Brain microvascular endothelial cell (primary cell): ENCODE data around the gene DOK1.

Experiments used
- DNase-seq: peaks from one replicate; pipeline ENCODE4 v3.0.0-alpha.2; 2020
- H3K27ac ChIP-seq: fragments of 250-450 bp; sonication (Bioruptor Pico); 2 replicates; pipeline ENCODE4 v1.5.1; 2020; ENCODE audit warnings: mild to moderate bottlenecking, moderate library complexity
- H3K27me3 ChIP-seq: fragments of 250-450 bp; sonication (Bioruptor Pico); replicated peaks from 2 replicates; pipeline ENCODE4 v1.5.1; 2020; ENCODE audit warnings: mild to moderate bottlenecking
- H3K36me3 ChIP-seq: fragments of 250-450 bp; sonication (Bioruptor Pico); replicated peaks from 2 replicates; pipeline ENCODE4 v1.5.1; 2020; ENCODE audit warnings: mild to moderate bottlenecking
- H3K4me3 ChIP-seq: 2 replicates; pipeline ENCODE4 v1.5.1; 2011; ENCODE audit warnings: low read depth, mild to moderate bottlenecking, control low read depth, low read length, moderate library complexity
- CTCF ChIP-seq: IDR thresholded peaks from 2 replicates; pipeline ENCODE4 v1.5.1; 2011; ENCODE audit warnings: low read depth, mild to moderate bottlenecking, moderate library complexity, low read length, control low read depth, inconsistent platforms; ENCODE audit errors: missing control alignments
- in situ Hi-C: cut with HindIII; loops from 2 replicates; pipeline ENCODE4 v1.10.0; 2017; ENCODE audit warnings: low sequenced_read_pairs, low pct_ligation_motif_present

The DOK1 gene

GRCh38 chr2:74524955-74525716 lies 29.4 kb upstream of the DOK1 start:
- Histone ChIP-seq H3K27me3 (peaks cover under 1% of the 10 kb centered on the region), H3K36me3 (peaks cover 17% of the 10 kb centered on the region), H3K4me3 (no peak overlapping the region), H3K27ac (no peak overlapping the region)
- in situ Hi-C loops, result no loop called here
- no peak for TF ChIP-seq CTCF
- DNase-seq, result no peak

- Histone ChIP-seq H3K36me3 (peaks cover 17% of the 10 kb centered on the region), H3K27ac (no peak within 1 kb of the TSS), H3K4me3 (no peak within 1 kb of the TSS), H3K27me3 (no peaks in the 10 kb centered on the region)
- no peak for TF ChIP-seq CTCF
- in situ Hi-C loops, result no loop called here
- no peak for DNase-seq
Observed at GRCh38 chr2:74525717-74526648, 28.5 kb upstream of the DOK1 start, which contains the start of gene DQX1. DQX1 (minus strand) TSS chr2:74526231; CDS start chr2:74525729, 502 bp downstream.

GRCh38 chr2:74526649-74527230 lies 27.8 kb upstream of the DOK1 start:
- Histone ChIP-seq H3K36me3 (peaks cover 17% of the 10 kb centered on the region), H3K27me3 (no peaks in the 10 kb centered on the region), H3K27ac (no peak overlapping the region), H3K4me3 (no peak overlapping the region)
- TF ChIP-seq CTCF, result no peak
- DNase-seq, result no peak
- in situ Hi-C loops, result no loop called here

- Histone ChIP-seq H3K27me3 (no peaks in the 10 kb centered on the region), H3K4me3 (no peak overlapping the region), H3K27ac (no peak overlapping the region), H3K36me3 (peaks cover 21% of the 10 kb centered on the region)
- no peak for TF ChIP-seq CTCF
- no peak for DNase-seq
- in situ Hi-C loops, result no loop called here
Observed at GRCh38 chr2:74527741-74528140, 26.8 kb upstream of the DOK1 start.

GRCh38 chr2:74528600-74529356 lies 25.7 kb upstream of the DOK1 start:
- in situ Hi-C loops, result no loop called here
- peaks cover 21% of the 10 kb centered on the region for H3K36me3 ChIP-seq
- no peaks in the 10 kb centered on the region for H3K27me3 ChIP-seq
- no peak for DNase-seq
- no peak for TF ChIP-seq CTCF
- H3K4me3 ChIP-seq, result peak overlapping the region; percentile 99
- H3K27ac ChIP-seq, result peak overlapping the region; percentile 76
